HG03457 (cell line): Measurements from ENCODE around the gene BAZ2B.

Experiments
- ATAC-seq: cut with Tn5 transposase; IDR thresholded peaks from one replicate; pipeline ENCODE4 v1.9.1; 2021; ENCODE audit warnings: moderate number of reproducible peaks; ENCODE audit not compliant: unreplicated experiment

BAZ2B gene

GRCh38 chr2:159270744-159271379, 345.5 kb downstream of the BAZ2B start:
- ATAC-seq, result no peak
